Astrocyte (in vitro differentiated cells and primary cell): Measurements from ENCODE around the gene EPHB1.

ENCODE experiments used
- EZH2 ChIP-seq: IDR thresholded peaks from 2 replicates; pipeline ENCODE4 v1.6.1; 2012; ENCODE audit warnings: mild to moderate bottlenecking, low read length, inconsistent platforms; ENCODE audit not compliant: insufficient read depth
- TF ChIP-seq, protein P1 (sequence below): IDR thresholded peaks from 2 replicates; pipeline ENCODE4 v1.5.1; 2011; ENCODE audit warnings: low read depth, mild to moderate bottlenecking, inconsistent platforms, low read length, moderate library complexity; ENCODE audit not compliant: insufficient read depth

DNA sequence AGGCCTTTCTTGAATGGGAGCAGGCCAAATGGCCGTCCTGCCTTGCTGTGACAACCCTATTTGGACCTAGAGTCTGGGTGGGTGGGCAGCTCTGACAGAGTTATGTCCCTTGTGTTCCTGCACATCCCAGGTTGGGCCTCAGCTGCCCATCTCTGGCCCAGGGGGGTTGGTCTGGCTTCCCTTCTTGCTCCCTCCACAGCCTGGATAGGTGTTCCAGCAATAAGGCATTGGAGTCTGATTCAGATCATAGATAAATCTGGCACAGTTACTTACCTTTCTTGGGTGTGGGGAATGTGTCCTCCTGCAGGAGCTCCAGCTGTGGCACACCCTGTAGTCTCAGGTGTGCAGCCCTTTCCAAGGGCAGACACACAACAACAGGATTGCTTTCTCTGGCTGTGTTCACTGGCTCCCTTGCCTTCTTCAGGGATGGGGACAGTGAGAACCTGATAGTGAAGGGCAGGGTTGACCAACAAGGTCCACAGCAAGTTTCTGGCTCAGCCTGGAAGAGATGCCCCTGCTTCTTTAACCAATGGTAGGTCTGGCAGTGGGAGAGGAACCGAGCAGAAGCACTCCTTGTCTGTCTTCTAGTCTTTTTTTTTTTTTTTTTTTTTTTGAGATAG is 177.9 kb downstream of the EPHB1 start:
- TF ChIP-seq, protein P1, sequence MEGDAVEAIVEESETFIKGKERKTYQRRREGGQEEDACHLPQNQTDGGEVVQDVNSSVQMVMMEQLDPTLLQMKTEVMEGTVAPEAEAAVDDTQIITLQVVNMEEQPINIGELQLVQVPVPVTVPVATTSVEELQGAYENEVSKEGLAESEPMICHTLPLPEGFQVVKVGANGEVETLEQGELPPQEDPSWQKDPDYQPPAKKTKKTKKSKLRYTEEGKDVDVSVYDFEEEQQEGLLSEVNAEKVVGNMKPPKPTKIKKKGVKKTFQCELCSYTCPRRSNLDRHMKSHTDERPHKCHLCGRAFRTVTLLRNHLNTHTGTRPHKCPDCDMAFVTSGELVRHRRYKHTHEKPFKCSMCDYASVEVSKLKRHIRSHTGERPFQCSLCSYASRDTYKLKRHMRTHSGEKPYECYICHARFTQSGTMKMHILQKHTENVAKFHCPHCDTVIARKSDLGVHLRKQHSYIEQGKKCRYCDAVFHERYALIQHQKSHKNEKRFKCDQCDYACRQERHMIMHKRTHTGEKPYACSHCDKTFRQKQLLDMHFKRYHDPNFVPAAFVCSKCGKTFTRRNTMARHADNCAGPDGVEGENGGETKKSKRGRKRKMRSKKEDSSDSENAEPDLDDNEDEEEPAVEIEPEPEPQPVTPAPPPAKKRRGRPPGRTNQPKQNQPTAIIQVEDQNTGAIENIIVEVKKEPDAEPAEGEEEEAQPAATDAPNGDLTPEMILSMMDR = no peak
- no peak for TF ChIP-seq EZH2
